Astrocyte (in vitro differentiated cells and primary cell): Measurements from ENCODE around the gene MMP24OS. TPM values are rescaled to one million over a fixed set of nuclear protein-coding genes. Genes with fewer than 3 reads are reported as not detected.

Source experiments
- DNase-seq: peaks from one replicate; pipeline ENCODE4 v3.0.0-alpha.2; 2010; ENCODE audit warnings: low read depth
- FAIRE-seq: peaks from 2 replicates; lab custom pipeline; 2011; peaks lifted over from hg19 to GRCh38; lab: Jason Lieb, UNC
- H2AFZ ChIP-seq: 2 replicates; pipeline ENCODE4 v1.6.0; 2012; ENCODE audit warnings: low read depth, low read length, inconsistent platforms
- H3K27ac ChIP-seq: 2 replicates; pipeline ENCODE4 v1.5.1; 2011; ENCODE audit warnings: low read depth, low read length, inconsistent platforms
- H3K27me3 ChIP-seq: 2 replicates; pipeline ENCODE4 v1.6.0; 2011; ENCODE audit warnings: low read length, inconsistent platforms; ENCODE audit not compliant: insufficient read depth
- H3K36me3 ChIP-seq: 2 replicates; pipeline ENCODE4 v1.5.1; 2011; ENCODE audit warnings: low read length, inconsistent platforms; ENCODE audit not compliant: insufficient read depth
- H3K4me1 ChIP-seq: 2 replicates; pipeline ENCODE4 v1.5.1; 2011; ENCODE audit warnings: low read length, inconsistent platforms; ENCODE audit not compliant: insufficient read depth
- H3K4me2 ChIP-seq: 2 replicates; pipeline ENCODE4 v1.6.0; 2012; ENCODE audit warnings: low read length, inconsistent platforms
- H3K4me3 ChIP-seq: 2 replicates; pipeline ENCODE4 v1.5.1; 2011; ENCODE audit warnings: low read depth, mild to moderate bottlenecking, low read length, inconsistent platforms; ENCODE audit not compliant: insufficient read depth
- H3K79me2 ChIP-seq: 2 replicates; pipeline ENCODE4 v1.6.0; 2012; ENCODE audit warnings: mild to moderate bottlenecking, low read length, inconsistent platforms; ENCODE audit not compliant: insufficient read depth
- H3K9ac ChIP-seq: 2 replicates; pipeline ENCODE4 v1.6.0; 2012; ENCODE audit warnings: mild to moderate bottlenecking, low read length, inconsistent platforms
- H3K9me3 ChIP-seq: 2 replicates; pipeline ENCODE4 v1.5.1; 2012; ENCODE audit warnings: low read depth, mild to moderate bottlenecking, low read length, inconsistent platforms; ENCODE audit not compliant: insufficient read depth
- H4K20me1 ChIP-seq: 2 replicates; pipeline ENCODE4 v1.6.0; 2012; ENCODE audit warnings: low read length, inconsistent platforms; ENCODE audit not compliant: insufficient read depth
- H3K27ac Mint-ChIP-seq: one replicate; pipeline ENCODE4 v1.8.0; 2021; ENCODE audit warnings: mild to moderate bottlenecking, mixed read lengths; ENCODE audit not compliant: unreplicated experiment
- H3K27me3 Mint-ChIP-seq: one replicate; pipeline ENCODE4 v1.8.0; 2021; ENCODE audit warnings: low read depth, mixed read lengths; ENCODE audit not compliant: unreplicated experiment
- H3K36me3 Mint-ChIP-seq: one replicate; pipeline ENCODE4 v1.8.0; 2021; ENCODE audit warnings: low read depth, mixed read lengths; ENCODE audit not compliant: unreplicated experiment
- H3K4me1 Mint-ChIP-seq: one replicate; pipeline ENCODE4 v1.8.0; 2021; ENCODE audit warnings: low read depth, mixed read lengths; ENCODE audit not compliant: unreplicated experiment
- H3K4me3 Mint-ChIP-seq: one replicate; pipeline ENCODE4 v1.8.0; 2021; ENCODE audit warnings: mild to moderate bottlenecking, moderate library complexity, mixed read lengths; ENCODE audit not compliant: unreplicated experiment
- H3K9me3 Mint-ChIP-seq: one replicate; pipeline ENCODE4 v1.8.0; 2021; ENCODE audit warnings: mild to moderate bottlenecking, mixed read lengths; ENCODE audit not compliant: unreplicated experiment
- CTCF ChIP-seq: IDR thresholded peaks from 2 replicates; pipeline ENCODE4 v1.5.1; 2011; ENCODE audit warnings: low read depth, mild to moderate bottlenecking, inconsistent platforms, low read length, moderate library complexity; ENCODE audit not compliant: insufficient read depth
- EZH2 ChIP-seq: IDR thresholded peaks from 2 replicates; pipeline ENCODE4 v1.6.1; 2012; ENCODE audit warnings: mild to moderate bottlenecking, low read length, inconsistent platforms; ENCODE audit not compliant: insufficient read depth
- total RNA-seq: library from RNA; stranded (reverse); gene quantifications from 2 replicates; pipeline ENCODE4 v1.2.1, GENCODE V29; 2021

MMP24OS gene
- total RNA-seq, 1 donor from 2014 or later, result 86.5 TPM

GRCh38 chr20:35286077-35286898 lies 8.4 kb upstream of the MMP24OS start:
- no peaks in the 10 kb centered on the region for H3K27me3 ChIP-seq
- H3K36me3 ChIP-seq, result no peaks in the 10 kb centered on the region
- peaks cover 34% of the 10 kb centered on the region for H3K79me2 ChIP-seq
- Mint-ChIP-seq H3K9me3 (no peaks in the 10 kb centered on the region), H3K27me3 (peaks cover 9% of the 10 kb centered on the region), H3K27ac (peak overlapping the region; percentile 43), H3K36me3 (peaks cover 6% of the 10 kb centered on the region), H3K4me1 (peaks cover 9% of the 10 kb centered on the region), H3K4me3 (peak overlapping the region; percentile 95)
- H3K27ac ChIP-seq, result no peak overlapping the region
- H3K4me2 ChIP-seq, result no peak overlapping the region
- no peak for DNase-seq
- H3K4me1 ChIP-seq, result peaks cover 18% of the 10 kb centered on the region
- no peak overlapping the region for H2AFZ ChIP-seq
- no peak overlapping the region for H3K9ac ChIP-seq
- no peak for TF ChIP-seq CTCF
- TF ChIP-seq EZH2, result no peak
- H3K9me3 ChIP-seq, result no peaks in the 10 kb centered on the region
- FAIRE-seq, result no peak
- peaks cover 13% of the 10 kb centered on the region for H4K20me1 ChIP-seq
- no peak overlapping the region for H3K4me3 ChIP-seq

- FAIRE-seq, result no peak
- H2AFZ ChIP-seq, result no peak overlapping the region
- peaks cover 15% of the 10 kb centered on the region for H4K20me1 ChIP-seq
- H3K27ac Mint-ChIP-seq, result peak overlapping the region; percentile 70
- no peak overlapping the region for H3K9ac ChIP-seq
- peaks cover 18% of the 10 kb centered on the region for H3K4me1 ChIP-seq
- H3K36me3 Mint-ChIP-seq, result peaks cover 6% of the 10 kb centered on the region
- peak overlapping the region; percentile 95 for H3K4me3 Mint-ChIP-seq
- no peaks in the 10 kb centered on the region for H3K9me3 ChIP-seq
- peaks cover 5% of the 10 kb centered on the region for H3K27me3 Mint-ChIP-seq
- H3K36me3 ChIP-seq, result no peaks in the 10 kb centered on the region
- H3K9me3 Mint-ChIP-seq, result no peaks in the 10 kb centered on the region
- no peak for TF ChIP-seq CTCF
- no peak for DNase-seq
- no peak overlapping the region for H3K4me3 ChIP-seq
- no peak overlapping the region for H3K27ac ChIP-seq
- peaks cover 9% of the 10 kb centered on the region for H3K4me1 Mint-ChIP-seq
- H3K4me2 ChIP-seq, result peak overlapping the region; percentile 89
- H3K79me2 ChIP-seq, result peaks cover 37% of the 10 kb centered on the region
- H3K27me3 ChIP-seq, result no peaks in the 10 kb centered on the region
Observed at GRCh38 chr20:35285806-35286076, 7.8 kb upstream of the MMP24OS start.
